Stimulated activated CD8-positive, alpha-beta memory T cell treated with anti-CD3 and anti-CD28 coated beads, Interleukin-4, amount 100 ng/mL, for 1 hour (primary cell): ENCODE data around the gene SRM.
"Not testable (repeated sequence)": the region's sequence is repeated elsewhere in the genome, so short reads cannot be mapped to it uniquely, and the experiment has no call there.

Experiments used
- DNase-seq, 2 donors: peaks; one replicate each; pipeline ENCODE4 v3.0.0-alpha.2; 2020; ENCODE audit warnings: low read depth in 2 of 2, low spot score in 1 of 2

SRM gene

DNA sequence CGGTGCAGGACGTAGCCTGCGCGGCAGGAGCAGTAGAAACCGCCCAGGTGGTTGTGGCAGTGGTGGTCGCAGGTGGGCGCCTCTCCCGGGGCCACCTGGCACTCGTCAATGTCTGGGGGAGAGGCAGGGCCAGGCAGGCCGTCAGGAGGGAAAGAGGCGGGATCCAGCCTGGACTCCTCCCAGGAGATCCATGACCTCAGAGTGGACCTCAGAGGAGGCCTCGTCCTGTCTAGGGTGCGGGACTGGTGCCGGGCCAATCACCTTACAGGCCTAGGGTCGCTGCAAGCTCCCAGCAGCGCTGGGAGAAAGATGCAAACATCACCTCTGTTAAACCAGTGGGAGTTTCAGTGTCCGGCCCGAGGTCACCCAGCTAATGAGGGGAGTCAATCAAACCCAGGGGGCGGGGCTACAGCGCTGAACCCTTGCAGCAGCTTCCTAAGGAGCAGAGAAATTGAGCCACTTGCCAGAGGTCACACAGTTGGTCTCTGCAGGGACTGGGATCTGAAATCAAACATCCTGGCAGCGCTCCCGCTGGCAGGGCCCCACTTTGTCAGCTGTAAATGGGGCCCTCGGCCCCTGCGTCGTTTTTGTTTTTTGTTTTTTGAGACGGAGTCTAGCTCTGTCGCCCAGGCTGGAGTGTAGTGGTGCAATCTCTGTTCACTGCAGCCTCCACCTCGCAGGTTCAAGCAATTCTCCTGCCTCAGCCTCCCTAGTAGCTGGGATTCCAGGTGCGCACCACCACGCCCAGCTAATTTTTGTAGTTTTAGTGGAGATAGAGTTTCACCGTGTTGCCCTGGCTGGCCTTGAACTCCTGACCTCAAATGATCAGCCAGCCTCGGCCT lies 14.2 kb downstream of the SRM start:
- no peak for DNase-seq

DNA sequence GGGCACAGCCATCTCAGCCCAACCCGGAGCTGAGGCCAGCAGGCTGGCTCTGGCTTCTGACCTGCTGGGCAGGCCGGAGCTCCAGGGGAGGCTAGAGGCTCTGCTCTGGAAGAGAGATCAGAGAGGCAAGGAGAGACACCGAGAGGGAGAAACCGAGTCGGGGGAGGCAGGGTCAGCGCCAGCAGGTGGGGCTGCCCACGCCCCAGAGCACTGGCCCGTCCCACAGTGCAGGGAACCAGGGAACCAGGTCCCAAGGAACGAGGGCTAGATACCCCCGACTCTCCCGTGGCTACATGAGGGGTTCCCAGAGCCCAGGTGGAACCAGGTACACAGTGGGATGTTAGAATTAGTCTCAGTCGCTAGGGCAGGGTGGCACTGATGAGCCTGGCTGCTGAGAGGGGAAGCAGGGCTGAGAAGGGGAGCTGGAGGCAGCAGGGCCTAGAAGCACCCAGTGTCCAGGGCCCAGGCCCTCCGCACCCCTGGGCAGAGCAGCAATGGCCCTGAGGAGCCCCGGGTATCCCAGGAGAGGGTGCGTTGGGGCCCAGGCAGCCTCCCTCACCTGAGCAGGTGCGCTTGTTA lies 14.9 kb downstream of the SRM start:
- no peak for DNase-seq

- DNase-seq = no peak
These were observed 15.6 kb downstream of the SRM start for GRCh38 chr1:11044086-11044848.

- no peak for DNase-seq
These were observed 16.6 kb downstream of the SRM start for GRCh38 chr1:11042995-11043874.

GRCh38 chr1:11042065-11042464 lies 17.8 kb downstream of the SRM start:
- DNase-seq = no peak

DNA sequence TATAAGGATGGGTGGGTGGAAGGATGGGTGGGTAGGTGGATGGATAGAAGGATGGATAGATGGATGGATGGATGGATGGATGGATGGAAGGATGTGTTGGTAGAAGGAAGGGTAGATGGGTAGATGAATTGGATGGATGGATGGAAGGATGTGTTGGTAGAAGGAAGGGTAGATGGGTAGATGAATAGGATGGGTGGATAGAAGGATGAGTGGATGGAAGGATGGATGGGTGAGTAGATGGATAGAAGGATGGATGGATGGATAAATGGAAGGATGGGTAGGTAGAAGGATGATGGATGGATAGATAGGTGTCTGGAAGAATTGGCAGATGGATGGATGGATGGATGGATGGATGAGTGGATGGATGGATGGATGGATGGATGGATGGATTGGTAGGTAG lies 18.8 kb downstream of the SRM start:
- DNase-seq = no peak

DNA sequence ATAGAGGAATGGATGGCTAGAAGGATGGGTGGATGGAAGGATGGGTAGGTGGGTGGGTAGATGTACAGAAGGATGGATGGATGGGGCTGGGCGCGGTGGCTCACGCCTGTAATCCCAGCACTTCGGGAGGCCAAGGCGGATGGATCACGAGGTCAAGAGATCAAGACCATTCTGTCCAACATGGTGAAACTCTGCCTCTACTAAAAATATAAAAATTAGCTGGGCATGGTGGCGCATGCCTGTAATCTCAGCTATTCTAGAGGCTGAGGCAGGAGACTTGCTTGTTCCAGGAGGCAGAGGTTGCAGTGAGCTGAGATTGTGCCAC lies 19.8 kb downstream of the SRM start:
- DNase-seq = not testable (repeated sequence)

- DNase-seq = no peak
These were observed 20.3 kb downstream of the SRM start for GRCh38 chr1:11039351-11040104.

- DNase-seq = peak; percentile 78 to 82
These were observed 22.1 kb downstream of the SRM start for GRCh38 chr1:11037740-11038182.

DNA sequence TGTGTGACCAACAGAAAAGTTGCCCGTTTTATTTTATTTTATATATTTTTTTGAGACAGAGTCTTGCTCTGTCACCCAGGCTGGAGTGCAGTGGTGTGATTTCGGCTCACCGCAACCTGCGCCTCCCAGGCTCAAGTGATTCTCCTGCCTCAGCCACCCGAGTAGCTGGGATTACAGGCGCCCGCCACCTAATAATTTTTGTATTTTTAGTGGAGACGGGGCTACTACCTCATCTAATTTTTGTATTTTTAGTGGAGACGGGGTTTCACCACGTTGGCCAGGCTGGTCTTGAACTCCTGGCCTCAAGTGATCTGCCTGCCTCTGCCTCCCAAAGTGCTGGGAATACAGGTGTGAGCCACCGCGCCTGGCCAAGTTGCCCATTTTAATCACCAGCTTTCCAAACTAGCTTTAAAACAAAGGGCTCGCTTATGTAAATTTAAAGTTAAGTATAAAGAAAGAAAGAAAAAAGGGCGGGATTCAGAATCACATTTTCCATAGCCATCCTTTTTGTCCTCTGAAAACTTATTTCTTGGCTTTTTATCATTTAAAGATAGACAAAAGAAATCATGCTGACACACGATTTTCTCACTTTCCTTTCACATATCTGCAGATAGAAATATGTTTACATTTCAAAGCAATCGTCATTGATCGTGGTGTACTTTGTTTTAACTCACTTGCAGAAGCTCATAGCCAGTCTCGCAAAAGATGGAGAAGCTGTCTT lies 22.6 kb downstream of the SRM start:
- not testable (repeated sequence) for DNase-seq

DNA sequence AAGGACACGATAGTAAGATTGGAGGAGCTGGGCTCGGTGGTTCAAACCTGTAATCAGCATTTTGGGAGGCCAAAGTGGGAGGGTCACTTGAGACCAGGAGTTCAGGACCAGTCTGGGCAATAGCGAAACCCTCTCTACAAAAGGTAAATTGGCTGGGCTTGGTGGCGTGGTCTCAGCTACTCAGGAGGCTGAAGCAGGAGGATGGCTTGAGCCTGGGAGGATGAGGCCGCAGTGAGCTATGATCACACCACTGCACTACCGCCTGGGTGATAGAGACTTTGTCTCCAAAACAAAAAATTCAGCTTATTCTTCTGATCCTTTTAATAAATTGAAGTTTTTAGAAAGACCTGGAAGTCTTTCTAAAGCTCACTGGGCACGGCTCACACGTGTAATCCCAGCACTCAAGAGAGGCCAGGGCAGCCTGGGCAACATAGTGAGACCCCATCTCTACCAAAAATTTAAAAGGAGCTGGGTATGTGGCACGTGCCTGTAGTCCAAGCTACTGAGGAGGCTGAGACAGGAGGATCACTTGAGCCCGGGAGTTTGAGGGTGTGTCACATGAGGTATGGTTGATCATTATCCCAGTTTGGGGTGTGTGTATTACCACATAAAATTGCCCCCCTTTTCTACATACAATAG lies 28.1 kb downstream of the SRM start:
- no peak for DNase-seq

DNA sequence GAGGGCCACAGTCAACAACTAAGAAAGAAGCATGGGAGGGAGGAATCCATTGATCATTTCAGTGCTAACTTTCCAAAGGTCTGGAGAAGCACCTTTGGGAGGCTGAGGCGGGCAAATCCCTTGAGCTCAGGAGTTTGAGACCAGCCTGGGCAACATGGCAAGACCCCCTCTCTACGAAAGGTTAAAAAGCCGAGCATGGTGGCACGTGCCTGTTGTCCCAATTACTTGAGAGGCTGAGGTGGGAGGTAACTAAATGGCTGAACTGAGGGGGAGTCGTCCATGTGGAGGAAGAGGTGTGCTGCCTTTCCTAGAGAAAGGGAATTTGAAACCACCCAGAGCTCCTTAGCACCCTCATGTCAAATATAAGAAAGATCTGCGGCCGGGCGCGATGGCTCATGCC lies 29.0 kb downstream of the SRM start:
- DNase-seq = no peak

- DNase-seq = no peak
These were observed 31.8 kb downstream of the SRM start for GRCh38 chr1:11028018-11028417.

DNA sequence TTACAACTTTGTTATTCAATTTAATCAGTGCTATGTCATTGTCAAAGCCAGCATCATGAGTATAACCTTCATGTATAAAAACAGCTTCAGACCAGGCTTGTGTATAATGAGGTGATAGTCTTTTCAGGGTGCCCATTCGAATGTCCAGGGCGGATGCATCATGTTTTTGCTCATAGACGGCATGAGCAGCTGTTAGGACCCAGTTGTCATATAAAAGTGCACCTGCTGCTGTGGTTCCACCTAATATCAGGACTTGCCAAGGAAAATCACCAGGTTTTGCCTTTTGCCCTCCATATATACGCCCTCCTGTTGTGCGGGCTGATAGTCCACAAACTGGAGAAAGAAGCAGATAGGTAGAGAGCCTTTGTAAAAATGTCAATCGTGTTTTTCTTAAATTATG lies 32.5 kb downstream of the SRM start:
- no peak for DNase-seq

- no peak for DNase-seq
These were observed 32.9 kb downstream of the SRM start for GRCh38 chr1:11026903-11027302.

- no peak for DNase-seq
These were observed 33.8 kb downstream of the SRM start for GRCh38 chr1:11026052-11026451.

- no peak for DNase-seq
These were observed 34.2 kb downstream of the SRM start for GRCh38 chr1:11025618-11026017.

DNA sequence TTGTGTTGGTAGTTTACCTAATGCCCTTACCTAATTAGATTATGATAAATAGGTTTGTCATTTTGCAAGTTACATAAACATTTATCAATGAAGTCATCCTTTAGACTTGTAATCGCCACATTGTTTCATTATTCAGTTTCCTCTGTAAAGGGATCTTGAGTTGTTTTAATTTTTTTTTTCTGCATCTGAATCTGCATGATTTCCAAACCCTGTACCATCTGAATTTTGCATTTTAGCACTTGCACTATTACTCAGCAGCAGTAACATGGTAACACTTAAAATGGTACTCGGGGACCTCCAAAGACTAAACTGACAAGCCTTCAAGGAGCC lies 35.0 kb downstream of the SRM start:
- no peak for DNase-seq

GRCh38 chr1:11024154-11024873 lies 35.5 kb downstream of the SRM start:
- DNase-seq = no peak
